SK-N-MC (cell line): Measurements from ENCODE around the gene CTNS.

Source experiments
- DNase-seq: peaks from one replicate; pipeline ENCODE4 v3.0.0-alpha.2; 2011; ENCODE audit warnings: low read depth, low spot score
- H3K27ac ChIP-seq: fragments of 200-600 bp; sonication (generic); 2 replicates; pipeline ENCODE4 v1.5.1; 2016; ENCODE audit warnings: mixed run types
- H3K36me3 ChIP-seq: fragments of 200-600 bp; sonication (generic); 2 replicates; pipeline ENCODE4 v1.6.1; 2017; ENCODE audit warnings: antibody characterized with exemption, low read length, mixed read lengths; ENCODE audit not compliant: insufficient read depth
- H3K4me3 ChIP-seq: fragments of 200-600 bp; sonication (generic); 2 replicates; pipeline ENCODE4 v1.5.1; 2016
- H3K9ac ChIP-seq: fragments of 200-600 bp; sonication (generic); 2 replicates; pipeline ENCODE4 v1.8.0; 2017; ENCODE audit warnings: mixed run types, mixed read lengths; ENCODE audit not compliant: insufficient read length
- H3K9me3 ChIP-seq: fragments of 200-600 bp; sonication (generic); 2 replicates; pipeline ENCODE4 v1.6.1; 2017; ENCODE audit warnings: low read depth, mild to moderate bottlenecking, antibody characterized with exemption, low read length, moderate library complexity, mixed read lengths
- EZH2 ChIP-seq: fragments of 200-600 bp; sonication (generic); IDR thresholded peaks from one replicate; pipeline ENCODE4 v1.6.1; 2017; ENCODE audit warnings: antibody characterized with exemption
- FOXP2 ChIP-seq: optimal IDR thresholded peaks from 2 replicates; pipeline ENCODE3; 2011; ENCODE audit warnings: mild to moderate bottlenecking, moderate library complexity; ENCODE audit not compliant: insufficient read depth; ENCODE audit errors: extremely low read length, control extremely low read depth
- POLR2AphosphoS5 ChIP-seq: IDR thresholded peaks from 2 replicates; pipeline ENCODE4 v1.6.1; 2012; ENCODE audit warnings: mild to moderate bottlenecking, low read depth, low read length, borderline replicate concordance

The CTNS gene

DNA sequence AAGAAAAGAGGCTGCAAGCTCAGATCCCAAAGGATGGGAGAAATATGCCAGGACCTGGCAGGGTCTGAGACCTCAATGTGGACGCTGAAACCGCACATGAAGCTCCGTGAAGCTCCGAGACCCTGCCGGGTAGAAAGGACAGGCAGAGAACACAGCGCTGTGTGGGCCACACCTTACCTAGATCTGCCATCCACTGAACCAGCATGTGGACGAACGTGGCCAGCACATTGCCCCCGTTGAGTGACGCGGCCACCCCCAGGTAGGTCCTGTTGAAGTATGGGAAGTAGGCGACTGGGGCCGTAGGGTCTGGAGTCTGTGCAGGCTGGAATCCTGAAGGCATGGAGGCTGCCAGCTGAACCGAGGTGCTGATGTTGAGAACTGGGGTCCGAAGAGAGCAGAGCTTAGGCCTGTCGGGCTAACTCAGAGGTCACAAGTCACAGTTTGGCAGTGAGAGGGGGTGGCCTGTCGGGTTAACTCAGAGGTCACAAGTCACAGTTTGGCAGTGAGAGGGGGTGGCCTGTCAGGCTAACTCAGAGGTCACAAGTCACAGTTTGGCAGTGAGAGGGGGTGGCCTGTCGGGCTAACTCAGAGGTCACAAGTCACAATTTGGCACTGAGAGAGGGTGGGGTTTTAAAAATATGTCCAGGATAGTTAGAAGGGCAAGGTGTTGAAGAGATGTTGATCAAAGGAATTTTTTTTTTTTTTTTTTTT lies 21.2 kb upstream of the CTNS start:
- Histone ChIP-seq H3K4me3 (no peak overlapping the region), H3K9me3 (no peaks in the 10 kb centered on the region), H3K9ac (no peak overlapping the region), H3K36me3 (peaks cover 26% of the 10 kb centered on the region), H3K27ac (no peak overlapping the region)
- TF ChIP-seq FOXP2 (no peak), POLR2AphosphoS5 (no peak), EZH2 (no peak)
- DNase-seq, result no peak

DNA sequence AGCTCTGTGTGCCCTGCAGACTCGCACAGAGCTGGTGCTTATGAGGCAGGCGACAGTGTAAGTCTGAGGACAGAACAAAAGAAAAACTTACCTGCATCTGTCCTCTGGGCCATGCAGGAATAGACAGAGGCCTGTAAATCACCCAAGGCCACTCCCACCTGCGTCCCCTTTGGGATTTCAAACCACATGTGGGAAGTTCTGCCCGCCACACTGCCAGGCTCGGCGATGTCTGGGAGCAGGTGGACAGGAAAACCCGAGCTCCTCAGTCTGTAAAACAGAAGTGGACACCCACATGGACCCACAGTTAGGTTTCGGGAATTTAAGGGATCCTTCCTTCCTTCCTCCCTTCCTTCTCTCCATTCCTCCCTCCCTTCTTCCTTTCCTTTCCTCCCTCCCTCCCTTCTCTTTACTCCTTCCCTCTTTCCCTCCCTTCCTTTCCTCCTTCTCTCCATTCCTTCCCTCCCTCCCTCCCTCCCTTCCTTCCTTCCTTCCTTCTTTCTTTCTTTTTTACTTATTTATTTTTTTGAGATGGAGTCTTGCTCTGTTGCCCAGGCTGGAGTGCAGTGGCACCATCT lies 15.3 kb upstream of the CTNS start:
- H3K9ac ChIP-seq, result no peak overlapping the region
- H3K9me3 ChIP-seq, result no peaks in the 10 kb centered on the region
- H3K36me3 ChIP-seq, result peaks cover 45% of the 10 kb centered on the region
- no peak for DNase-seq
- no peak overlapping the region for H3K4me3 ChIP-seq
- no peak overlapping the region for H3K27ac ChIP-seq
- TF ChIP-seq FOXP2 (no peak), EZH2 (no peak)

DNA sequence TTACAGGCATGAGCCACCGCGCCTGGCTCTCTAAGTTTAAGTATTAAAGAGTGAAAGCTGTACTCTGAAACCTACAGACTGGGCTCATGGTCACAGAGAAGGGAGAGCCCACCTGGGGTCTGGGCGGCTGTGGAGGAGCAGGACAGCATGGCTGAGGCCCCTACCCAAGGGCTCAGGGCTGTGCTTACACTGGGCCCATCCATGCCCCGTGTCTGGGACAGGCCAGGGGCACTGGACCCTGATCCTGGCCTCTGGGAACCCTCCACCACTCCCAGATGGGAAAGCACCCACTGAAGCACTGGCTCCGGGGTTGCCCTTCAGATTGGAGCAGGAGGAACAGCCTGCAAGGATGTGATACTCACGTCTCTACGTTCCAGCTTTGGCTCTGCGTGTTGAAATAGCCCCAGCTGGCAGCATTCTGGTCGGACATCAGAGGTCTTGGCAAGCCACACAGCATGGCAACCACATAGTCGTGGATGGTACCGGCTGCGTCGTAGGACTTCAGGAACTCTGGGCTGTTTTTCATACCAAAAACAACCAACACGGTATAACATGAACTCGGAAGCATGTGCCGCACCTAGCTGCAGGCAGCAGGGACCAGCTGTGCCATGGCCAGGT lies 13.5 kb upstream of the CTNS start:
- Histone ChIP-seq H3K36me3 (peaks cover 36% of the 10 kb centered on the region), H3K27ac (no peak overlapping the region), H3K9me3 (no peaks in the 10 kb centered on the region), H3K4me3 (no peak overlapping the region), H3K9ac (no peak overlapping the region)
- no peak for TF ChIP-seq POLR2AphosphoS5
- TF ChIP-seq FOXP2, result no peak
- no peak for TF ChIP-seq EZH2
- DNase-seq, result no peak

DNA sequence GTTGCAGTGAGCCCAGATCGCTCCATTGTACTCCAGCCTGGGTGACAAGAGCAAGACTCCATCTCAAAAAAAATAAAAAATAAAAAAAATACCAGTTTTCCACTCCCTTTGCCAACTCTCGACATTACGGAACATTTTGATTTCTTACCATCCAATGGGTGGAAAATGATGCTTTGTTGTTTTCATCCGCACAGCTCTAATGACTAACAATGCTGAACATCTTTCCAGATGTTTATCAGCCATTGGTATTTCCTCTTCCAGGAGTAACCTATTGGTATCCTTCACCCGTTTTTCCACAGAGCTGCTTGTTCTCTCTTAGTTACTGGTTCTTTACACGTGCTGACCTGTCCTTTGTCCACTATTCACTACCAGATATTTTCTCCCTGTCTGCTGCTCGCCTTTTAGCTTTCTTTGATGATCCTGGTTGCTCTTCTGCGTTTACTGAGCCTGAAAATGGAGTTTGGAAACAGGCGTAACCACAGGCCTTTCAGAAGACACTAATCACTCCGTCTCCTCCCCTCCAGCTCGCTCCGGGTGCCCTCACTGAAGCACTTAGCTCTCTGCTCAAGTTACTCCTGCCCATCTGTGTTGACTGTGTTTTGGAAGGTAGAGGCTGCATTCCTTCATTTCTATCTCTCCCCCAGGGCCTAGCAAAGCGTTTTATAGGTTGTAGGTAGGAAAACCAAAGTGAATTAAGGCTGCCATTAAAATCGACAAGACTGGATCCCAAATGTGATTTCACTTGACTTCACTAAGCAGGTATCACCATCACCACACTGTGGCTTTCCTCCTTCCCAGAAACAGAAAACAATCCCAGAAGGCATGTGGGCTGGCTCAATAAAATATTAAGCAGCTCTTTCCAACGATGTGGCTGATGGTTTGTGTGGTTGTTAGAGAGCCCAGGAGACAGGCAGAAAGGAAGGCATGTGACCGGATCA lies 9.5 kb upstream of the CTNS start:
- no peak overlapping the region for H3K9ac ChIP-seq
- H3K36me3 ChIP-seq, result peaks cover 16% of the 10 kb centered on the region; the same call in 1 of the 2 replicates
- DNase-seq, result no peak
- no peak overlapping the region for H3K4me3 ChIP-seq
- no peak overlapping the region for H3K27ac ChIP-seq
- H3K9me3 ChIP-seq, result no peaks in the 10 kb centered on the region
- TF ChIP-seq FOXP2 (no peak), EZH2 (no peak), POLR2AphosphoS5 (no peak)

DNA sequence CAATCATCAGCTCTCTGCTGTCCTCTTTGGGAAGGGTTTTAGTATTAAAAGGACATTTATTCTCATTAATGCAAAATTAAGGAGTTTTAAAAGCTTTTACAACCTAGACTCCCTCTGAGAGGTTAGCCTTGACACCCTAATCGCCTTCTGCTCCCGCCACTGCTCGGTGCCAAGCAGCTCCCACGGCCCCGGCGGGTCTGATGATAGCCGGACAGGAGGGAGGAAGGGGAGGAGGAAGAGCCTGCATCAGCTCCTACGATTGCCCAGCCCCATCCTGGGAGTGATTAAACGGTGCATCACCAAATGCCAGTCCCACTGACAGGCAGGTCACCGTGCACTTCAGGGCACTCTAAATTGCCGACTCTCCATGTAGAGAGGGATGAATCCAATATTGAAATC lies 8.8 kb upstream of the CTNS start:
- H3K4me3 ChIP-seq, result no peak overlapping the region
- H3K9me3 ChIP-seq, result no peaks in the 10 kb centered on the region
- H3K27ac ChIP-seq, result no peak overlapping the region
- H3K36me3 ChIP-seq, result peaks cover 13% of the 10 kb centered on the region; the same call in 1 of the 2 replicates
- no peak overlapping the region for H3K9ac ChIP-seq
- no peak for TF ChIP-seq FOXP2
- TF ChIP-seq POLR2AphosphoS5, result no peak
- no peak for TF ChIP-seq EZH2
- DNase-seq, result no peak

DNA sequence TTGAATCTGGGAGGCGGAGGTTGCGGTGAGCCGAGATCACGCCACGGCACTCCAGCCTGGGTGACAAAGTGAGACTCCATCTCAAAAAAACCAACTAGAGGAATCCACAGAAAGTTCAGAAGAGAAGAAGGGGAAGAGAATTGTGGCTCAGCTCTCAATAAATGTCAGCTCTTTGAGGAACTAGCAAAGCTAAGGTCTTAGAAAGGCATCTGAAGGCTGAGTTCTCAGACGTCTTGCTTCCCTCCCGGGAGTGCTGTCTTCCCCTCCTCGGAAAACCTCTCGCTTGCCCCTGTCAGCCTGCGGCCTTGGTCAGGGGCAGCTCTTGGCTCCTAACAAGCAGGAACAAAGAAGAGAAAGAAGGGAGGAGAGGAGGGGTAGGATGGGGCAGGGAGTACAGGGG lies 5.8 kb upstream of the CTNS start:
- Histone ChIP-seq H3K27ac (no peak overlapping the region), H3K36me3 (peaks cover 3% of the 10 kb centered on the region; the same call in 1 of the 2 replicates), H3K4me3 (no peak overlapping the region), H3K9me3 (no peaks in the 10 kb centered on the region), H3K9ac (no peak overlapping the region)
- TF ChIP-seq FOXP2 (no peak), POLR2AphosphoS5 (no peak), EZH2 (no peak)
- DNase-seq, result no peak

DNA sequence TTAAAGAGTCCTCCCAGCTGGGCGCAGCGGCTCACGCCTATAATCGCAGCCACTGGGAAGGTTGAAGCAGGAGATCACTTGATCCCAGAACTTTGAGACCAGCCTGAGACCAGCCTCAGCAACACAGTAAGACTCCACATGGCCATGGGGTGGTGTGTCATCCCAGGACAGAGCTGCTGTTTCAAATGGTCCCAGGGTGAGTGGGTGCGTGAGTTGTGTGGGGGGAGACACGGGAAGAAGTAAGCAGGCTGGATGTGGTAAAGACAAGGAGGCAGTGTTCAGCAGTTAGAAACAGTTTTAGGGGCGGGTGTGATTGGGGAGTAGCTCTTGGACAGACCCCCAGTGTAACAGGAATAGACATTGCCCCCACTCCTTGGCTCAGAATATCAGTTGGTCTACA lies 4.3 kb upstream of the CTNS start:
- no peak overlapping the region for H3K9ac ChIP-seq
- H3K27ac ChIP-seq, result no peak overlapping the region
- H3K9me3 ChIP-seq, result no peaks in the 10 kb centered on the region
- no peak overlapping the region for H3K4me3 ChIP-seq
- DNase-seq, result no peak
- TF ChIP-seq FOXP2, result no peak
- TF ChIP-seq EZH2, result no peak
- no peak for TF ChIP-seq POLR2AphosphoS5
- no peaks in the 10 kb centered on the region; the same call in 1 of the 2 replicates for H3K36me3 ChIP-seq
